MCF 10A (cell line): Measurements from ENCODE around the gene ELF1. TPM values are rescaled to one million over a fixed set of nuclear protein-coding genes. Genes with fewer than 3 reads are reported as not detected.
A peak's percentile ranks its signal among the peaks of the same experiment; 100 is the strongest.
"Not testable (repeated sequence)": the region's sequence is repeated elsewhere in the genome, so short reads cannot be mapped to it uniquely, and the experiment has no call there.

Experiments used
- BruUV-seq: library from RNA; stranded (reverse); fragments of 400-500 nt; replicated peaks from 2 replicates; lab custom pipeline; 2021; lab: Mats Ljungman, UMichigan
- CTCF ChIA-PET: fragments of 300-600 bp; sonication (Branson Sonifier 250); formaldehyde crosslinking; extraction: SDS; loops from one replicate; lab custom pipeline; 2021; ENCODE audit warnings: antibody characterized with exemption, inconsistent platforms; lab: Yijun Ruan, JAX
- POLR2A ChIA-PET: fragments of 300-600, 350-650 bp; sonication (Branson Sonifier 250); formaldehyde crosslinking; extraction: SDS; loops from one replicate; lab custom pipeline; 2020; ENCODE audit warnings: antibody characterized with exemption, inconsistent platforms; lab: Yijun Ruan, JAX
- DNase-seq: peaks from one replicate; pipeline ENCODE4 v3.0.0-alpha.2; 2018; ENCODE audit not compliant: unreplicated experiment
- H3K27ac Mint-ChIP-seq: one replicate; pipeline ENCODE4 v1.8.0; 2022; ENCODE audit warnings: mild to moderate bottlenecking, low read depth, mixed read lengths; ENCODE audit not compliant: unreplicated experiment
- H3K27me3 Mint-ChIP-seq: one replicate; pipeline ENCODE4 v1.8.0; 2022; ENCODE audit warnings: mixed read lengths; ENCODE audit not compliant: insufficient read depth, unreplicated experiment
- H3K36me3 Mint-ChIP-seq: one replicate; pipeline ENCODE4 v1.8.0; 2022; ENCODE audit warnings: mild to moderate bottlenecking, moderate library complexity, mixed read lengths; ENCODE audit not compliant: insufficient read depth, unreplicated experiment
- H3K4me1 Mint-ChIP-seq: one replicate; pipeline ENCODE4 v1.8.0; 2022; ENCODE audit warnings: mixed read lengths; ENCODE audit not compliant: insufficient read depth, unreplicated experiment
- H3K4me3 Mint-ChIP-seq: one replicate; pipeline ENCODE4 v1.8.0; 2022; ENCODE audit warnings: mild to moderate bottlenecking, moderate library complexity, mixed read lengths; ENCODE audit not compliant: unreplicated experiment
- H3K9me3 Mint-ChIP-seq: one replicate; pipeline ENCODE4 v1.8.0; 2022; ENCODE audit warnings: mixed read lengths; ENCODE audit not compliant: unreplicated experiment
- CTCF ChIP-seq: fragments of 200-600 bp; IDR thresholded peaks from one replicate; pipeline ENCODE4 v1.8.0; 2022; ENCODE audit warnings: antibody characterized with exemption, mild to moderate bottlenecking; ENCODE audit not compliant: unreplicated experiment
- intact Hi-C: fragments of 100-400 bp; cut with micrococcal nuclease; formaldehyde crosslinking; loops from 2 replicates; pipeline ENCODE4 v1.14.1; 2022
- total RNA-seq: library from RNA; stranded (reverse); gene quantifications from 2 replicates; pipeline ENCODE4 v1.2.3, GENCODE V29; 2022

Gene ELF1
- total RNA-seq, 1 experiment from 2014 or later, result 73.7 TPM

DNA sequence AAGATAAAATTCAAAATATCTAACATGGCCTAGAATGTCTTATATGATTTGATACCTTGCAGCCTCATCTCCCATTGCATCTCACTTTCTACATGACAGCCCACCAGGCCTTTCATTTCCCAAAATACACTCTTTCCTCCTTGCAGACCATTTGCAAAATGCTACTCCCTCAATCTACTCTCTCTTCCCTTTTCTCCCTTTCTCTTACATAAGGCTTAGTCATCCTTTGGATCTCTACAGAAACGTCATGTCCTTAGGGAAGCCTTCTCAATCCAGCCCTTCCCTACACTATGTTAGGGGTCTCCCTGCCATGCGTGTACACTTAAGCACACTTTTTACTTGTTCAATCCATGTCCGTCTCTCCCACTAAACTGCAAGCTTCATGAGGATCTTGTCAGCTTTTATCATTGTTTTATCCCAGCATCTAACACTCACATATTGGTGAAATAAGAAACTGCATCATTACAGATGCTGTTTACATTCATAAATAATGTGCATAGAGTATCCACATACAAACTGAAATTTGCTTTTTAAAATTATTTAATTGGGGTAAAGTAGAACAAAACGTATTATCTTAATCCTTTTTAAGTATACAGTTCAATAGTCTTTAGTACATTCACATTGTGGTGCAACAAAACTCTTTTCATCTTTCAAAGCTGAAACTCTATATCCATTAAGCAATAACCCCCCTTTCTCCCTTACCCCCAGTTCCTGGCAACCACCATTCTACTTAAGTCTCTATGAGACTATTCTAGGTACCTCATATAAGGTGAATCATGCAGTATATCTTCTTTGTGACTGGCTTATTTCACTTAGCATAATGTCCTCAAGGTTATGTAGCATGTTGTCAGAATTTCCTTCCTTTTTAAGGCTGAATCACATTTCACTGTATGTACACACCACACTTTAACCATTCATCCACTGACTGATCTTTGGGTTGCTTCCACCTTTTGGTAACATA, 30.6 kb upstream of the ELF1 start:
- ChIA-PET POLR2A (no interaction called here), CTCF (interaction anchor here (1.5 kb wide), 1 partner anchor 24 kb away, joined by 5 read pairs; no protein-coding TSS in a partner anchor)
- Mint-ChIP-seq H3K4me3 (no peak overlapping the region), H3K4me1 (peaks cover 29% of the 10 kb centered on the region), H3K9me3 (peaks cover 15% of the 10 kb centered on the region), H3K36me3 (peaks cover 14% of the 10 kb centered on the region), H3K27me3 (no peaks in the 10 kb centered on the region), H3K27ac (no peak overlapping the region)
- no TSS peak for BruUV-seq
- intact Hi-C loops, result no loop called here
- DNase-seq, result peak; percentile 32
- no peak for TF ChIP-seq CTCF

DNA sequence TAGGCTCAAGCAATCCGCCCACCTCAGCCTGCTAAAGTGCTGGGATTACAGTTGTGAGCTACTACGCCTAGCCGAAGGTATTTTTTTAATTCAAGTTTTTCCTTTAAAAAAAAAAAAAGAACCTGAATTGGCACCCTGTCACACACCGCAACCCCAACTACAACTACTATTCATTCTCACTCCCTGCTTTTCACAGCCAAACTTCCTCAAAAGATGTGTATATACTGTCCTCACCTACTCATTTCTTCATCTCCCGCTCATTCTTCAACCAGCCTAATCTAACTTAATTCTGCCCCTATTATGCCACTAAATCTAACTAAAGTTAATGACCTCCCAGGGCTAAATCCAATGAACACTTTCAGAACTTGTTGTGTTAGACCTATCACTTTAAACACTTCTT, 29.5 kb upstream of the ELF1 start:
- TF ChIP-seq CTCF, result no peak

DNA sequence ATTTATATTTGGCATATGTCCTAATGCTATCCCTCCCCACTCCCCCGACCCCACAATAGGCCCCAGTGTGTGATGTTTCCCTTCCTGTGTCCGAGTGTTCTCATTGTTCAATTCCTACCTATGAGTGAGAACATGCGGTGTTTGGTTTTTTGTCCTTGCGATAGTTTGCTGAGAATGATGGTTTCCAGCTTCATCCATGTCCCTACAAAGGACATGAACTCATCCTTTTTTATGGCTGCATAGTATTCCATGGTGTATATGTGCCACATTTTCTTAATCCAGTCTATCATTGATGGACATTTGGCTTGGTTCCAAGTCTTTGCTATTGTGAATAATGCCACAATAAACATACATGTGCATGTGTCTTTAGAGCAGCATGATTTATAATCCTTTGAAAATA, 23.3 kb upstream of the ELF1 start:
- DNase-seq, H3K4me1 Mint-ChIP-seq, H3K36me3 Mint-ChIP-seq, H3K27ac Mint-ChIP-seq, H3K4me3 Mint-ChIP-seq, H3K27me3 Mint-ChIP-seq, H3K9me3 Mint-ChIP-seq, BruUV-seq, POLR2A ChIA-PET, intact Hi-C loops: not testable (repeated sequence)
- CTCF ChIA-PET, result interaction anchor here (1.0 kb wide), 1 partner anchor 9 kb away, joined by 3 read pairs; no protein-coding TSS in a partner anchor

More for the DNA sequence above, 29.5 kb upstream of the ELF1 start:
- ChIA-PET POLR2A (interaction anchor here (0.7 kb wide), 1 partner anchor 29 kb away, joined by 3 read pairs; no protein-coding TSS in a partner anchor), CTCF (interaction anchor here (0.7 to 1.5 kb wide), 3 partner anchors 23 to 69 kb away, joined by 3 to 5 read pairs (median 3); no protein-coding TSS in a partner anchor)
- H3K4me1 Mint-ChIP-seq, result peaks cover 22% of the 10 kb centered on the region
- H3K27ac Mint-ChIP-seq, result no peak overlapping the region
- H3K9me3 Mint-ChIP-seq, result peaks cover 15% of the 10 kb centered on the region
- no TSS peak for BruUV-seq
- no peak overlapping the region for H3K4me3 Mint-ChIP-seq
- intact Hi-C loops, result no loop called here
- no peaks in the 10 kb centered on the region for H3K27me3 Mint-ChIP-seq
- no peak for DNase-seq
- peaks cover 14% of the 10 kb centered on the region for H3K36me3 Mint-ChIP-seq

DNA sequence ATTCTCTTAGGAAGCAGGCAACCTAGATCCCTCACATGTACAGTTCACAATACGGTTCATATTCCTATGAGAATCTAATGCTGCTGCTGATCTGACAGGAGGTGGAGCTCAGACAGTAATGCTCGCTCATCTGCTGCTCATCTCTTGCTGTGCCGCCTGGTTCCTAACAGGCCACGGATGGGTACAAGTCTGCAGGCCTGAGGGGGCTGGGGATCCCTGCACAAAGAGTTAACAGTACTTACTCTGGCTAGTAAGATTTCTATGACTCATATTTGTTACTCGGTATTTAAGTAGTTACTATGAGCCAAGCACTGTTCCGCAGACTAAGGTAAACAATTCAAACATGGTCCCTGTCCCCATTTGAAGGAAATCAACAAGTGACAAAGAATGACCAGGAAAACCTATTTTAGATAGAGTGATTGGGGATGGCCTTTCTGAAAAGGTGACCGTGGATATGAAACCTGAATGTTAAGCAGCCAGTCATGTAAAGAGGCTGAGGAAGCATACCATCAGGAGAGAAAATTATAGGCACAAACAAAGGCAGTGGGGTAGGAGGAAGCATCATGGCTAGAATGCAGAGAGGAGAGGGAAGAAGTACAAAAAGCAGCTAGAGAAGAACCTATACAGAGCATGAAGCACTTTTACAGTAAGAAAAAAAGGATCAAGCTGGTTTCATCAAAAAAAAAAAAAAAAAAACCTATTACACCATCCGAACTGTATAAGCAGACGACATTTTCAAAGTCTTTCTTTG, 21.6 kb upstream of the ELF1 start:
- H3K27me3 Mint-ChIP-seq, result no peaks in the 10 kb centered on the region
- peaks cover 6% of the 10 kb centered on the region for H3K4me1 Mint-ChIP-seq
- TF ChIP-seq CTCF, result no peak
- H3K4me3 Mint-ChIP-seq, result no peak overlapping the region
- H3K9me3 Mint-ChIP-seq, result no peaks in the 10 kb centered on the region
- CTCF ChIA-PET, result interaction anchor here (1.0 kb wide), 1 partner anchor 14 kb away, joined by 5 read pairs; no protein-coding TSS in a partner anchor
- no TSS peak for BruUV-seq
- POLR2A ChIA-PET, result interaction anchor here (1.0 kb wide), 1 partner anchor 19 kb away, joined by 3 read pairs; no protein-coding TSS in a partner anchor
- DNase-seq, result no peak
- no peak overlapping the region for H3K27ac Mint-ChIP-seq
- intact Hi-C loops, result no loop called here
- peaks cover 8% of the 10 kb centered on the region for H3K36me3 Mint-ChIP-seq
